Upper lobe of right lung (tissue), 1 donor: ENCODE data around the gene PCBP2. TPM values are rescaled to one million over a fixed set of nuclear protein-coding genes. Genes with fewer than 3 reads are reported as not detected.
A peak's percentile ranks its signal among the peaks of the same experiment; 100 is the strongest.
"Not testable (repeated sequence)": the region's sequence is repeated elsewhere in the genome, so short reads cannot be mapped to it uniquely, and the experiment has no call there.

ENCODE experiments used
- ATAC-seq: fragments of 200-7000 bp; cut with Tn5 transposase; one replicate; pipeline ENCODE4 v1.9.1; 2020; ENCODE audit warnings: mild to moderate bottlenecking, moderate library complexity
- DNase-seq: peaks from one replicate; pipeline ENCODE4 v3.0.0-alpha.2; 2020
- H3K27ac ChIP-seq: fragments of 200-600 bp; one replicate; pipeline ENCODE4 v1.8.0; 2022
- H3K27me3 ChIP-seq: fragments of 200-600 bp; one replicate; pipeline ENCODE4 v1.8.0; 2022; ENCODE audit warnings: mild to moderate bottlenecking
- H3K36me3 ChIP-seq: fragments of 200-600 bp; one replicate; pipeline ENCODE4 v1.8.0; 2022
- H3K4me1 ChIP-seq: fragments of 200-600 bp; one replicate; pipeline ENCODE4 v1.8.0; 2022
- H3K4me3 ChIP-seq: fragments of 200-600 bp; one replicate; pipeline ENCODE4 v1.8.0; 2022; ENCODE audit warnings: mild to moderate bottlenecking
- H3K9me3 ChIP-seq: fragments of 200-600 bp; one replicate; pipeline ENCODE4 v1.8.0; 2022
- CTCF ChIP-seq: fragments of 200-600 bp; IDR thresholded peaks from one replicate; pipeline ENCODE4 v1.8.0; 2022; ENCODE audit warnings: antibody characterized with exemption
- intact Hi-C: fragments of 100-400 bp; cut with DNase I; formaldehyde crosslinking; loops from one replicate; pipeline ENCODE4 v1.11.0; 2022
- total RNA-seq: library from RNA; stranded (reverse); fragmentation: NEBNext Ultra II Directional; extraction: Animal tissue kit (Norgen Biotek cat#: 25700); gene quantifications from one replicate; pipeline ENCODE4 v1.2.1, GENCODE V29; 2021
- donor health status: DM: no; HTN: yes; CAD: no; lungs with severe emphysema.

Gene PCBP2
- total RNA-seq, 1 donor from 2014 or later, result 727 TPM

GRCh38 chr12:53474819-53475218, 22.9 kb downstream of the PCBP2 start:
- H3K27ac ChIP-seq, result peak overlapping the region; percentile 17
- no peaks in the 10 kb centered on the region for H3K27me3 ChIP-seq
- no peaks in the 10 kb centered on the region for H3K9me3 ChIP-seq
- DNase-seq (peak; percentile 38), ATAC-seq (peak; percentile 37)
- intact Hi-C loops, result no loop called here
- no peak for TF ChIP-seq CTCF
- H3K4me3 ChIP-seq, result no peak overlapping the region
- H3K4me1 ChIP-seq, result peaks cover 24% of the 10 kb centered on the region
- H3K36me3 ChIP-seq, result peaks cover 100% of the 10 kb centered on the region

- peak; percentile 25 for TF ChIP-seq CTCF
- Histone ChIP-seq H3K4me3 (no peak overlapping the region), H3K27ac (no peak overlapping the region), H3K4me1 (peaks cover 24% of the 10 kb centered on the region), H3K9me3 (no peaks in the 10 kb centered on the region), H3K27me3 (no peaks in the 10 kb centered on the region), H3K36me3 (peaks cover 100% of the 10 kb centered on the region)
- intact Hi-C loops, result no loop called here
- ATAC-seq (peak; percentile 14), DNase-seq (no peak)
These were observed 24.9 kb downstream of the PCBP2 start for GRCh38 chr12:53476769-53477209.

- Histone ChIP-seq H3K9me3 (no peaks in the 10 kb centered on the region), H3K4me1 (peaks cover 11% of the 10 kb centered on the region), H3K36me3 (peaks cover 100% of the 10 kb centered on the region), H3K27ac (no peak overlapping the region), H3K4me3 (no peak overlapping the region), H3K27me3 (no peaks in the 10 kb centered on the region)
- ATAC-seq (no peak), DNase-seq (no peak)
- no peak for TF ChIP-seq CTCF
- intact Hi-C loops, result no loop called here
These were observed 27.0 kb downstream of the PCBP2 start for GRCh38 chr12:53478865-53479264.

GRCh38 chr12:53479331-53479730, 27.4 kb downstream of the PCBP2 start:
- intact Hi-C loops, result no loop called here
- Histone ChIP-seq H3K9me3 (no peaks in the 10 kb centered on the region), H3K36me3 (peaks cover 99% of the 10 kb centered on the region), H3K27ac (no peak overlapping the region), H3K4me3 (no peak overlapping the region), H3K4me1 (peaks cover 6% of the 10 kb centered on the region), H3K27me3 (no peaks in the 10 kb centered on the region)
- no peak for ATAC-seq
- DNase-seq, result no peak
- no peak for TF ChIP-seq CTCF

- H3K4me1 ChIP-seq, result no peaks in the 10 kb centered on the region
- no peak overlapping the region for H3K27ac ChIP-seq
- no peak for DNase-seq
- peaks cover 98% of the 10 kb centered on the region for H3K36me3 ChIP-seq
- no peaks in the 10 kb centered on the region for H3K9me3 ChIP-seq
- no peak overlapping the region for H3K4me3 ChIP-seq
- ATAC-seq, result no peak
- H3K27me3 ChIP-seq, result no peaks in the 10 kb centered on the region
- no peak for TF ChIP-seq CTCF
- intact Hi-C loops, result no loop called here
These were observed 28.9 kb downstream of the PCBP2 start for GRCh38 chr12:53480491-53481442.

- H3K36me3 ChIP-seq, result peaks cover 98% of the 10 kb centered on the region
- H3K4me1 ChIP-seq, H3K9me3 ChIP-seq, DNase-seq, ATAC-seq, H3K27me3 ChIP-seq, H3K4me3 ChIP-seq, intact Hi-C loops, H3K27ac ChIP-seq: not testable (repeated sequence)
These were observed 29.6 kb downstream of the PCBP2 start for GRCh38 chr12:53481458-53481857.
